Measurements from ENCODE around the gene AP3M1. TPM values are rescaled to one million over a fixed set of nuclear protein-coding genes. Genes with fewer than 3 reads are reported as not detected.
A peak's percentile ranks its signal among the peaks of the same experiment; 100 is the strongest.

The AP3M1 gene
- total and polyA plus RNA-seq, 10 donors: 7.3 to 39.5 (median 33.3) TPM

DNA sequence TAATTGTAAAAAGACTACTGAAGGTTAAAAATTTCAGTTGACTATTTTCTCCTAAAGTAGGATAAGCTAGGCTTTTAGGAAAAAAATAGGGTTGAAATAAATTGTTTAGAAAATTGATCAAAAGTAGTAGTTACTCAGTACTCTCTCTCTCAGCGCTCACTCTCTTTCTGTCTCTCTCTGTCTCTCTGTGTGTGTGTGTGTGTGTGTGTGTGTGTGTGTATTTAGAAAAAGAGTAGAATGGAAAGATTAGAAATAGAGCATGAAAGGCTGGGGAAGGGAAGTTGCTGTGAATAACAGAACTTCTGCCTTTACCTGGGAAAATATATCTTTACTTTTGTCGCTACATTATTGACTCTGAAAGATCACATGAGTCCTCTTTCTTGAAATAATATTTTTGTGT lies 21.0 kb upstream of the AP3M1 start:
- no peaks in the 10 kb centered on the region for H3K9me3 ChIP-seq

DNA sequence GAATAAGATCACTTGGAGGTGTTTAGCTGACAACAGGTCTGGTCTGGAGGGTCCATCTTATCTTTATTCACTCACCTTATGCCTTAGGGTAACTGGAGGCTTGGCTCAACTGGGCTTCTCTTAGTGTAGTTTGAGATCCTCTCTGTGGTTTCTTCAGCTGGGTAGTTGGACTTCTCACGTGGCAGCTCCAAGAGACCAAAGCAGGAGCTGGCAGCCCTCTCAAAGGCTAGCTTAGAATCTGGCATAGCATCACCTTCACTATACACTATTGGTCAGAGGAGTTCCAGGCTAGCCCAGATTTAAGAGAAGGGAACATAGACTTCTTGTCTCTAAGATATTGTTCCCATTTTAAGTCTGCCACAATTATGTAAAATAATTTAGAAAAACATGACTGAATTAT lies 16.8 kb upstream of the AP3M1 start:
- TF ChIP-seq, protein P1, sequence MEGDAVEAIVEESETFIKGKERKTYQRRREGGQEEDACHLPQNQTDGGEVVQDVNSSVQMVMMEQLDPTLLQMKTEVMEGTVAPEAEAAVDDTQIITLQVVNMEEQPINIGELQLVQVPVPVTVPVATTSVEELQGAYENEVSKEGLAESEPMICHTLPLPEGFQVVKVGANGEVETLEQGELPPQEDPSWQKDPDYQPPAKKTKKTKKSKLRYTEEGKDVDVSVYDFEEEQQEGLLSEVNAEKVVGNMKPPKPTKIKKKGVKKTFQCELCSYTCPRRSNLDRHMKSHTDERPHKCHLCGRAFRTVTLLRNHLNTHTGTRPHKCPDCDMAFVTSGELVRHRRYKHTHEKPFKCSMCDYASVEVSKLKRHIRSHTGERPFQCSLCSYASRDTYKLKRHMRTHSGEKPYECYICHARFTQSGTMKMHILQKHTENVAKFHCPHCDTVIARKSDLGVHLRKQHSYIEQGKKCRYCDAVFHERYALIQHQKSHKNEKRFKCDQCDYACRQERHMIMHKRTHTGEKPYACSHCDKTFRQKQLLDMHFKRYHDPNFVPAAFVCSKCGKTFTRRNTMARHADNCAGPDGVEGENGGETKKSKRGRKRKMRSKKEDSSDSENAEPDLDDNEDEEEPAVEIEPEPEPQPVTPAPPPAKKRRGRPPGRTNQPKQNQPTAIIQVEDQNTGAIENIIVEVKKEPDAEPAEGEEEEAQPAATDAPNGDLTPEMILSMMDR (IDR thresholded peaks at IDR 0.05 in 8 of 11, conservative IDR thresholded peaks at IDR 0.05 in 3 of 11): no peak
- no peak for TF ChIP-seq POLR2A (IDR thresholded peaks at IDR 0.05)
- TF ChIP-seq POLR2AphosphoS5 (IDR thresholded peaks at IDR 0.05): no peak
- Histone ChIP-seq H3K27me3 (replicated peaks in 1 of 7) (no peaks in the 10 kb centered on the region), H3K4me1 (peaks cover 0 to 91% (median 69%) of the 10 kb centered on the region in 6 donors), H3K9me3 (no peaks in the 10 kb centered on the region), H3K4me3 (no peak overlapping the region), H3K27ac (peak overlapping the region in 7 of 8 donors; percentile 33 to 81 (median 80)), H3K36me3 (no peaks in the 10 kb centered on the region)
- intact Hi-C loops (cut with DNase I; ENCODE audit: low total_unique reads): no loop called here
- no peak for DNase-seq
- 24 to 42% (median 35%) methylated on average over 1 of the region's 1 CpG for WGBS, 5 donors

More for the DNA sequence above, 21.0 kb upstream of the AP3M1 start:
- H3K4me1 ChIP-seq: peaks cover 4 to 73% (median 46%) of the 10 kb centered on the region in 6 donors
- H3K36me3 ChIP-seq: no peaks in the 10 kb centered on the region
- no peak overlapping the region for H3K27ac ChIP-seq
- intact Hi-C loops (cut with DNase I; ENCODE audit: low total_unique reads): no loop called here
- TF ChIP-seq POLR2A (IDR thresholded peaks at IDR 0.05) (no peak), POLR2AphosphoS5 (IDR thresholded peaks at IDR 0.05) (no peak)
- TF ChIP-seq, protein P1 (IDR thresholded peaks at IDR 0.05 in 8 of 11, conservative IDR thresholded peaks at IDR 0.05 in 3 of 11): no peak
- H3K4me3 ChIP-seq: no peak overlapping the region
- DNase-seq: no peak
- 90 to 99% (median 93%) methylated on average over 2 of the region's 2 CpGs for WGBS, 5 donors
- H3K27me3 ChIP-seq (replicated peaks in 1 of 7): no peaks in the 10 kb centered on the region

DNA sequence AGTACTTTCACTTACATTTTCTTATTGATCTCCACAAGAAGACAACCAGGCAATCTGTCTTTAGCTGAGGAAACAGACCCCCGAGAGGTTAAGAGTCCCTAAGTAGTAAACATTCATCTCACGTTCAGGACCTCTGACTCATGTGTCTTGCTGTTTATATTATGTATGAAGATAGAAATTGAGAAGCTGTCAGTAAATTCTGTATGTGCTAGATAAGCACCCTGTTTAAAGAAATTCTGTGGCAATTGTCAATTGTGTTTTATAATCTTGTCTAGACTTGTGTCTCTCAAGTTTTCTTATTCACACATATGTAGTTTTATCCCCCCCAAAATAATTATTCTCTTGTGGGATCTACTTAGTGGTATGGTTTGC lies 14.9 kb upstream of the AP3M1 start:
- peak overlapping the region in 5 of 8 donors; percentile 42 to 81 (median 80) for H3K27ac ChIP-seq
- TF ChIP-seq, protein P1 (IDR thresholded peaks at IDR 0.05 in 8 of 11, conservative IDR thresholded peaks at IDR 0.05 in 3 of 11): no peak
- TF ChIP-seq POLR2A (IDR thresholded peaks at IDR 0.05) (no peak), POLR2AphosphoS5 (IDR thresholded peaks at IDR 0.05) (no peak)

DNA sequence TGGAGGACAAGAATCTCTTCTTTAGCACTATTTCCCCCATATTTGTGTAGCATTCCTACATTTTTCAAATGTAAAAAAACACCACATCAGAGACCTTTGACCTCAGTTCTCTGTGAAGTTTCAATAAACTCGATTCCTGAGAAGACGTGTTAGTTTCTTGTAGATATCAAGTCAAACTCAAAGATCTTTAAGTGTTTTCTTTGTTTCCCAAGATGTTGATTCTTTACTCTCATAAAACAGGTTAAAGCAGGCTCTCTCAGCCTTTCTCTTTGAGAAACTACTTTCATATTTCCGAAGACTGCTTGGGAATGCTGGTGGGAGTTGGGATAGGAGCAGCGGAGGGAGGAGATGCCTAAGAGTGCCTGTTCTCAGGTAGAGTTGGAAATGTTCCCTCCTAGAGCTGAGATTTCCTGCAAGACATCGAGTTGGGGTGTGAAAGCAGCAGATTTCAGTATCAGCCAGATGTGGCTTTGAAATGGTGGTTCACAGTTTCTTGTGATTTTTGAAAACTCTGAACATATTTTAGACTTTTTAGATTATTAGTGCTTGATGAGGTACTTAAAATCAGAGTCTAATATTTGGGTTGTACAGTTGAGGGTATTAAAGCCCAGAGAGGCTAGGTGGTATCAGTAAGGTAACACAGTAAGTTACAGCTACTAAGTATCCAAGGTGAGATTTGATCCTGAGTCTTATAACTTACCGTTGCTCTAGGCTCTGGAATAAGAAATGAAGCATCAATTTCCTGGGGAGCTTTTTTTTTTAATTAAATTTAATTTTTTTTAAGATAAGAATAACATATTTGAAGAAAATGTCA lies 14.3 kb upstream of the AP3M1 start:
- Histone ChIP-seq H3K4me1 (peaks cover 0 to 75% (median 65%) of the 10 kb centered on the region in 6 donors), H3K36me3 (no peaks in the 10 kb centered on the region), H3K27me3 (replicated peaks in 1 of 7) (no peaks in the 10 kb centered on the region), H3K27ac (peak overlapping the region in 4 of 8 donors; percentile 7 to 81 (median 61)), H3K9me3 (no peaks in the 10 kb centered on the region), H3K4me3 (no peak overlapping the region)
- intact Hi-C loops (cut with DNase I; ENCODE audit: low total_unique reads): no loop called here
- no peak for DNase-seq
- TF ChIP-seq, protein P1 (IDR thresholded peaks at IDR 0.05 in 8 of 11, conservative IDR thresholded peaks at IDR 0.05 in 3 of 11): no peak
- TF ChIP-seq POLR2A (IDR thresholded peaks at IDR 0.05) (no peak), POLR2AphosphoS5 (IDR thresholded peaks at IDR 0.05) (no peak)
- WGBS, 5 donors: 63 to 78% (median 74%) methylated on average over 6 of the region's 6 CpGs

More for the DNA sequence above, 14.9 kb upstream of the AP3M1 start:
- Histone ChIP-seq H3K27me3 (replicated peaks in 1 of 7) (no peaks in the 10 kb centered on the region), H3K4me3 (no peak overlapping the region), H3K36me3 (no peaks in the 10 kb centered on the region), H3K4me1 (peaks cover 0 to 81% (median 69%) of the 10 kb centered on the region in 6 donors), H3K9me3 (no peaks in the 10 kb centered on the region)
- no peak for DNase-seq
- WGBS, 5 donors: 45 to 65% (median 56%) methylated on average over 2 of the region's 2 CpGs
- intact Hi-C loops (cut with DNase I; ENCODE audit: low total_unique reads): no loop called here
